NCI-H1694 treated with DMSO at 0.1 percent for 48 hours (cell line): ENCODE measurements around the gene SORBS2.

Source experiments
- DNase-seq: peaks from one replicate; lab custom pipeline; 2025; lab: John Stamatoyannopoulos, UW

The SORBS2 gene

GRCh38 chr4:185589067-185589836 lies 222.7 kb downstream of the SORBS2 start:
- no peak for DNase-seq

GRCh38 chr4:185587427-185588161 lies 224.4 kb downstream of the SORBS2 start:
- no peak for DNase-seq

GRCh38 chr4:185587030-185587426 lies 225.0 kb downstream of the SORBS2 start:
- DNase-seq, result no peak

- DNase-seq, result no peak
These were observed 226.8 kb downstream of the SORBS2 start for GRCh38 chr4:185585211-185585610.

- no peak for DNase-seq
These were observed 228.2 kb downstream of the SORBS2 start for GRCh38 chr4:185583813-185584212.

- DNase-seq, result no peak
These were observed 229.2 kb downstream of the SORBS2 start for GRCh38 chr4:185582651-185583400.

GRCh38 chr4:185580699-185581098 lies 231.3 kb downstream of the SORBS2 start:
- no peak for DNase-seq

- no peak for DNase-seq
These were observed 233.7 kb downstream of the SORBS2 start for GRCh38 chr4:185578284-185578683.

- DNase-seq, result no peak
These were observed 234.7 kb downstream of the SORBS2 start for GRCh38 chr4:185576962-185577950.

- DNase-seq, result no peak
These were observed 235.6 kb downstream of the SORBS2 start for GRCh38 chr4:185576314-185576961.

- DNase-seq, result no peak
These were observed 238.3 kb downstream of the SORBS2 start for GRCh38 chr4:185573651-185574199.

GRCh38 chr4:185570727-185571126 lies 241.3 kb downstream of the SORBS2 start:
- DNase-seq, result no peak

GRCh38 chr4:185567381-185568376 lies 244.3 kb downstream of the SORBS2 start:
- DNase-seq, result no peak

- no peak for DNase-seq
These were observed 245.0 kb downstream of the SORBS2 start for GRCh38 chr4:185566972-185567371.

- DNase-seq, result no peak
These were observed 245.6 kb downstream of the SORBS2 start for GRCh38 chr4:185566425-185566824.

GRCh38 chr4:185565696-185566095 lies 246.3 kb downstream of the SORBS2 start:
- DNase-seq, result no peak

- DNase-seq, result no peak
These were observed 247.6 kb downstream of the SORBS2 start for GRCh38 chr4:185564349-185564748.

GRCh38 chr4:185562531-185562930 lies 249.5 kb downstream of the SORBS2 start:
- DNase-seq, result no peak

GRCh38 chr4:185560316-185560715 lies 251.7 kb downstream of the SORBS2 start:
- no peak for DNase-seq
